Fibroblast of lung (primary cell): Measurements from ENCODE around the gene LDLRAD3. TPM values are rescaled to one million over a fixed set of nuclear protein-coding genes. Genes with fewer than 3 reads are reported as not detected.
A peak's percentile ranks its signal among the peaks of the same experiment; 100 is the strongest.

Experiments
- DNase-seq, 2 donors: peaks; one replicate each; pipeline versions ENCODE4 v3.0.0 to v3.0.0-alpha.2; 2010; ENCODE audit warnings: low read depth in 2 of 2
- H2AFZ ChIP-seq: 2 replicates; pipeline ENCODE4 v1.5.1; 2012; ENCODE audit warnings: low read length, control low read depth, inconsistent platforms
- H3K27ac ChIP-seq: 2 replicates; pipeline ENCODE4 v1.5.1; 2011; ENCODE audit warnings: low read length, control low read depth; ENCODE audit not compliant: insufficient read depth
- H3K27me3 ChIP-seq: 2 replicates; pipeline ENCODE4 v1.5.1; 2011; ENCODE audit warnings: mild to moderate bottlenecking, low read length; ENCODE audit not compliant: control insufficient read depth, insufficient read depth
- H3K36me3 ChIP-seq: 2 replicates; pipeline ENCODE4 v1.5.1; 2011; ENCODE audit warnings: low read length; ENCODE audit not compliant: control insufficient read depth, insufficient read depth
- H3K4me1 ChIP-seq: 2 replicates; pipeline ENCODE4 v1.5.1; 2011; ENCODE audit warnings: low read length; ENCODE audit not compliant: control insufficient read depth, insufficient read depth; ENCODE audit errors: extremely low read depth
- H3K4me2 ChIP-seq: 2 replicates; pipeline ENCODE4 v1.5.1; 2011; ENCODE audit warnings: low read length, control low read depth; ENCODE audit not compliant: insufficient read depth; ENCODE audit errors: extremely low read depth
- H3K4me3 ChIP-seq, 4 experiments: fragments of 200-600 bp in 1 of 4; sonication (generic) in 1 of 4; replicated peaks in 1 of 4; 2 replicates each; pipeline ENCODE4 v1.5.1; 2011 to 2016; ENCODE audit warnings: low read length in 4 of 4, low read depth in 3 of 4, mild to moderate bottlenecking in 3 of 4, control low read depth in 2 of 4, inconsistent platforms in 1 of 4, mixed read lengths in 1 of 4; ENCODE audit not compliant: insufficient read depth in 1 of 4; ENCODE audit errors: control extremely low read depth in 1 of 4
- H3K79me2 ChIP-seq: 2 replicates; pipeline ENCODE4 v1.5.1; 2012; ENCODE audit warnings: mild to moderate bottlenecking, low read length, inconsistent platforms; ENCODE audit not compliant: control insufficient read depth, insufficient read depth
- H3K9ac ChIP-seq: 2 replicates; pipeline ENCODE4 v1.5.1; 2011; ENCODE audit warnings: mild to moderate bottlenecking, low read length, control low read depth; ENCODE audit not compliant: insufficient read depth
- H3K9me3 ChIP-seq: 2 replicates; pipeline ENCODE4 v1.5.1; 2012; ENCODE audit warnings: low read depth, low read length; ENCODE audit not compliant: control insufficient read depth, insufficient read depth
- H4K20me1 ChIP-seq: 2 replicates; pipeline ENCODE4 v1.5.1; 2011; ENCODE audit warnings: low read length; ENCODE audit not compliant: control insufficient read depth, insufficient read depth; ENCODE audit errors: extremely low read depth
- EZH2 ChIP-seq: IDR thresholded peaks from 2 replicates; pipeline ENCODE4 v1.5.1; 2012; ENCODE audit warnings: low read length, control low read depth, mild to moderate bottlenecking; ENCODE audit errors: missing control alignments
- polyA plus RNA-seq, 2 donors: library from polyadenylated mRNA; depleted of rRNA in 1 of 2; stranded (reverse) in 1 of 2; unstranded in 1 of 2; fragments of >200 nt; gene quantifications; 2 replicates each; pipeline ENCODE4 v1.2.1, GENCODE V29; 2011 to 2012; ENCODE audit warnings: missing spikeins in 1 of 2
- total RNA-seq: library from RNA; depleted of rRNA; stranded (reverse); fragments of >200 nt; gene quantifications from 2 replicates; pipeline ENCODE4 v1.2.1, GENCODE V29; 2014
- TF ChIP-seq, protein P1 (sequence below), 2 donors: IDR thresholded peaks in 1 of 2; conservative IDR thresholded peaks in 1 of 2; 1 replicate in 1 of 2; 2 replicates in 1 of 2; pipeline ENCODE4 v1.5.1; 2011 to 2012; ENCODE audit warnings: low read length in 2 of 2, control low read depth in 1 of 2, inconsistent platforms in 1 of 2, low read depth in 1 of 2, mild to moderate bottlenecking in 1 of 2

Gene LDLRAD3
- total and polyA plus RNA-seq, 2 donors (not counting 1 experiment from before 2014, with no cell fraction given) = 3.8 to 7.8 TPM

DNA sequence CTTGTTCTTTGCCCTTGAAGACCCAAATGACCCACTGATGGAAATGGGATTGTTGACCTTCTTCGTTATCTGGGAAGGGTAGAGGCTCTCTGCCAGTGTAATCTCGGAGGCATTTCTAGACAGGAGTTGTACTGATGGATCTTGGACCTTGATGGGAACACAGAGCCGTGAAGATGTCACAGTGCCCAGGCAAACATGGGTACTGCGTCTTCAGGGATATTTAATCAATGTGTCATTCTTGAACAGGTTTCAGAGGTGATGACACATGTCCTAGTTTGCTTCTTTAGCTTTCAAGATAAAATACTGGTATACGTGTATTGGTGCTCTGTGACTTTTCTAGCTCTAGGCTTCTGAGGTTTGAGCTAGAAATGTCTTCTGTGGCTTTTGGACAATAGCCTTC, 6.2 kb downstream of the LDLRAD3 start:
- no peak for TF ChIP-seq EZH2
- TF ChIP-seq, protein P1, sequence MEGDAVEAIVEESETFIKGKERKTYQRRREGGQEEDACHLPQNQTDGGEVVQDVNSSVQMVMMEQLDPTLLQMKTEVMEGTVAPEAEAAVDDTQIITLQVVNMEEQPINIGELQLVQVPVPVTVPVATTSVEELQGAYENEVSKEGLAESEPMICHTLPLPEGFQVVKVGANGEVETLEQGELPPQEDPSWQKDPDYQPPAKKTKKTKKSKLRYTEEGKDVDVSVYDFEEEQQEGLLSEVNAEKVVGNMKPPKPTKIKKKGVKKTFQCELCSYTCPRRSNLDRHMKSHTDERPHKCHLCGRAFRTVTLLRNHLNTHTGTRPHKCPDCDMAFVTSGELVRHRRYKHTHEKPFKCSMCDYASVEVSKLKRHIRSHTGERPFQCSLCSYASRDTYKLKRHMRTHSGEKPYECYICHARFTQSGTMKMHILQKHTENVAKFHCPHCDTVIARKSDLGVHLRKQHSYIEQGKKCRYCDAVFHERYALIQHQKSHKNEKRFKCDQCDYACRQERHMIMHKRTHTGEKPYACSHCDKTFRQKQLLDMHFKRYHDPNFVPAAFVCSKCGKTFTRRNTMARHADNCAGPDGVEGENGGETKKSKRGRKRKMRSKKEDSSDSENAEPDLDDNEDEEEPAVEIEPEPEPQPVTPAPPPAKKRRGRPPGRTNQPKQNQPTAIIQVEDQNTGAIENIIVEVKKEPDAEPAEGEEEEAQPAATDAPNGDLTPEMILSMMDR (conservative IDR thresholded peaks at IDR 0.05 in 1 of 2, IDR thresholded peaks at IDR 0.05 in 1 of 2; ENCODE audit: low read depth in 1 of 2, low read length in 2 of 2) = no peak
- Histone ChIP-seq H3K36me3 (no peaks in the 10 kb centered on the region), H3K4me3 (no peak overlapping the region), H3K9me3 (no peaks in the 10 kb centered on the region), H3K4me2 (no peak overlapping the region), H4K20me1 (no peaks in the 10 kb centered on the region), H2AFZ (no peak overlapping the region), H3K27ac (no peak overlapping the region), H3K9ac (no peak overlapping the region), H3K79me2 (peaks cover 2% of the 10 kb centered on the region), H3K4me1 (peaks cover under 1% of the 10 kb centered on the region), H3K27me3 (no peaks in the 10 kb centered on the region)
- no peak for DNase-seq

DNA sequence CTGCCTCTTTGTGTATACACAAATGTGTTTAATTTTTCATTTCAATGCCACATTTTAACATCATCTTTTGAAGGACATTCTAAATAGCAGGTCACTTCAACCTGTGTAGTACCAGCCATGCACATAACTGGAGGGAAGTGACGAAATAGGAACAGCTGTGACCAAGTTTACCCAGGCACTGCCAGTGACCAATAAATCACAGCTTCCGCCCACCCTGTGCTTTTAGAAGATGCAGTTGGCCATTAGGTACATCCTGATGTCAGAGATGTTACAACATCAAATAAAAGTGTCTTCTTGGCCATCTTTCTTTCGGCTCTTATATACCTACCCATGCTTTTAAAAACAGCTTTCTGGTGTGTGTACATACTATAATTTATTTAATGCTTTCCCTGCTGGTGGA, 7.8 kb downstream of the LDLRAD3 start:
- no peaks in the 10 kb centered on the region for H3K36me3 ChIP-seq
- no peak overlapping the region for H3K4me2 ChIP-seq
- no peak overlapping the region for H3K27ac ChIP-seq
- H3K4me1 ChIP-seq = no peaks in the 10 kb centered on the region
- no peak overlapping the region for H3K4me3 ChIP-seq
- H3K27me3 ChIP-seq = no peaks in the 10 kb centered on the region
- no peak overlapping the region for H3K9ac ChIP-seq
- no peaks in the 10 kb centered on the region for H3K9me3 ChIP-seq
- H4K20me1 ChIP-seq = no peaks in the 10 kb centered on the region
- peak in 1 of 2 donors; percentile 9 for DNase-seq
- H2AFZ ChIP-seq = no peak overlapping the region
- H3K79me2 ChIP-seq = peaks cover 1% of the 10 kb centered on the region
- TF ChIP-seq, protein P1 (conservative IDR thresholded peaks at IDR 0.05 in 1 of 2, IDR thresholded peaks at IDR 0.05 in 1 of 2; ENCODE audit: low read depth in 1 of 2, low read length in 2 of 2) = no peak
- no peak for TF ChIP-seq EZH2

DNA sequence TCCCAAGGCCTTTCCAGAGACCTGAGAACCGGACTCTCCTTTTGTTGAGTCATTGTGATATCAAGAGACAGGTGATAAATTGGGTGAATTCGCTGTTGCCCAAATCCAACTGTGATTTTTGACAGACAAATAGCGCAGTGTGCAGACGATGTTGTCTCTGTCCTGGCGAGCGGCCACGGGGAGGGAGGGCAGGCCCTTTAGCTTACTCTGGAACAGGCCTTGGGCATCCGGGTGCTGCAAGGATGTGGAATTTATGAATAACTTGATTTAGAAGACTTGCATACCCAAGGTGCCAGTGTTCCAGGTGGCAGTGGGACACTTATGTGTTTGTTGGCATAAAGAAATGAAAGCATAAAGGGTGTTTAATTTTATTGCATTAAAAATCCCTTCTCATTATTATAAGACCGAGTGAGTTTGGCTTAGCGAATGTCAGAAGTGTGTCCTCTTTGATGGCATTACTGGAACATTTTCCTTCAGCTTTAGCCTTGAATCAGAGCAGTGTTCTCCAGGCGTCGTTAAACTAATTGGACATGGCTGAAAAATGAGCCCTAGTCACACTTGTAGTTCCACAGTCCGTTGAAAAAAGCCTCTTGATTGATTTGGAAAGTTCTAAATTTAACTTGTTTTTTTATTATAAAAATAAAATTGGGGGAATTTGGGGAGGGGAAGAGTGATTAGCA, 9.4 kb downstream of the LDLRAD3 start:
- DNase-seq = peak in 1 of 2 donors; percentile 19
- H3K4me1 ChIP-seq = no peaks in the 10 kb centered on the region
- H4K20me1 ChIP-seq = no peaks in the 10 kb centered on the region
- no peak overlapping the region for H2AFZ ChIP-seq
- no peaks in the 10 kb centered on the region for H3K27me3 ChIP-seq
- H3K4me3 ChIP-seq = no peak overlapping the region
- no peaks in the 10 kb centered on the region for H3K9me3 ChIP-seq
- TF ChIP-seq, protein P1 (conservative IDR thresholded peaks at IDR 0.05 in 1 of 2, IDR thresholded peaks at IDR 0.05 in 1 of 2; ENCODE audit: low read depth in 1 of 2, low read length in 2 of 2) = no peak
- no peak for TF ChIP-seq EZH2
- no peak overlapping the region for H3K9ac ChIP-seq
- no peaks in the 10 kb centered on the region for H3K36me3 ChIP-seq
- H3K27ac ChIP-seq = no peak overlapping the region
- no peaks in the 10 kb centered on the region for H3K79me2 ChIP-seq
- no peak overlapping the region for H3K4me2 ChIP-seq
